Endometrial microvascular endothelial cells (primary cell): ENCODE results near the gene ADA. TPM values are rescaled to one million over a fixed set of nuclear protein-coding genes. Genes with fewer than 3 reads are reported as not detected.

ENCODE experiments used
- in situ Hi-C: cut with HindIII; loops from 2 replicates; pipeline ENCODE4 v1.10.0; 2017; ENCODE audit warnings: low sequenced_read_pairs, low pct_unique_long_range_greater_than_20kb; ENCODE audit errors: inconsistent ontology term
- total RNA-seq: library from RNA; depleted of rRNA; stranded (reverse); fragments of >200 nt; gene quantifications from one replicate; pipeline ENCODE4 v1.2.3, GENCODE V29; 2015; ENCODE audit errors: inconsistent ontology term

Gene ADA
- total RNA-seq, 1 donor from 2014 or later = 6.5 TPM

GRCh38 chr20:44571362-44571988 lies 80.0 kb downstream of the ADA start:
- in situ Hi-C loops = no loop called here

GRCh38 chr20:44570367-44570766 lies 81.1 kb downstream of the ADA start:
- in situ Hi-C loops = no loop called here

Other genes starting within 250 kb of the ADA start
- 4.6 TPM for gene TTPAL, start 175.8 kb downstream of the ADA start, total RNA-seq
- 100.0 TPM for gene SERINC3, start 129.6 kb downstream of the ADA start, total RNA-seq
- gene PKIG, start 69.1 kb downstream of the ADA start, total RNA-seq = 147 TPM
- gene CCN5, start 63.7 kb upstream of the ADA start, total RNA-seq = not detected
- gene KCNK15, start 94.2 kb upstream of the ADA start, total RNA-seq = not detected
- gene RIMS4, start 158.8 kb upstream of the ADA start, total RNA-seq = not detected
- gene YWHAB, start 234.0 kb upstream of the ADA start, total RNA-seq = 187 TPM